Nephron (organoid): Measurements from ENCODE around the gene MFSD6L.
A peak's percentile ranks its signal among the peaks of the same experiment; 100 is the strongest.

Experiments
- H3K27ac Mint-ChIP-seq, 3 experiments: 2 replicates each; pipeline ENCODE4 v1.8.0; 2020; ENCODE audit warnings: mixed read lengths in 3 of 3, mild to moderate bottlenecking in 2 of 3, moderate library complexity in 1 of 3
- H3K27me3 Mint-ChIP-seq: 2 replicates; pipeline ENCODE4 v1.8.0; 2021; ENCODE audit warnings: low read depth, mild to moderate bottlenecking, moderate library complexity, mixed read lengths
- H3K36me3 Mint-ChIP-seq: 2 replicates; pipeline ENCODE4 v1.8.0; 2020; ENCODE audit warnings: low read depth, mixed read lengths
- H3K4me1 Mint-ChIP-seq: 2 replicates; pipeline ENCODE4 v1.8.0; 2020; ENCODE audit warnings: mixed read lengths
- H3K4me3 Mint-ChIP-seq, 3 experiments: 2 replicates each; pipeline ENCODE4 v1.8.0; 2020; ENCODE audit warnings: mild to moderate bottlenecking in 3 of 3, mixed read lengths in 3 of 3, moderate library complexity in 2 of 3
- H3K9me3 Mint-ChIP-seq: 2 replicates; pipeline ENCODE4 v1.8.0; 2020; ENCODE audit warnings: mixed read lengths
- TF ChIP-seq, protein P1 (sequence below), 3 experiments: fragments of 200-600 bp; sonication (generic); IDR thresholded peaks; one replicate each; pipeline ENCODE4 v1.5.0; 2021; ENCODE audit warnings: antibody characterized with exemption in 3 of 3; ENCODE audit not compliant: unreplicated experiment in 3 of 3

Gene MFSD6L

GRCh38 chr17:8841844-8842243 is 42.7 kb upstream of the MFSD6L start:
- Mint-ChIP-seq H3K4me1 (peaks cover 28% of the 10 kb centered on the region), H3K4me3 (no peak overlapping the region), H3K9me3 (peaks cover 14% of the 10 kb centered on the region), H3K27ac (peak overlapping the region in 2 of 3 experiments; percentile 50 to 59), H3K27me3 (peaks cover 3% of the 10 kb centered on the region), H3K36me3 (no peaks in the 10 kb centered on the region)
- TF ChIP-seq, protein P1, sequence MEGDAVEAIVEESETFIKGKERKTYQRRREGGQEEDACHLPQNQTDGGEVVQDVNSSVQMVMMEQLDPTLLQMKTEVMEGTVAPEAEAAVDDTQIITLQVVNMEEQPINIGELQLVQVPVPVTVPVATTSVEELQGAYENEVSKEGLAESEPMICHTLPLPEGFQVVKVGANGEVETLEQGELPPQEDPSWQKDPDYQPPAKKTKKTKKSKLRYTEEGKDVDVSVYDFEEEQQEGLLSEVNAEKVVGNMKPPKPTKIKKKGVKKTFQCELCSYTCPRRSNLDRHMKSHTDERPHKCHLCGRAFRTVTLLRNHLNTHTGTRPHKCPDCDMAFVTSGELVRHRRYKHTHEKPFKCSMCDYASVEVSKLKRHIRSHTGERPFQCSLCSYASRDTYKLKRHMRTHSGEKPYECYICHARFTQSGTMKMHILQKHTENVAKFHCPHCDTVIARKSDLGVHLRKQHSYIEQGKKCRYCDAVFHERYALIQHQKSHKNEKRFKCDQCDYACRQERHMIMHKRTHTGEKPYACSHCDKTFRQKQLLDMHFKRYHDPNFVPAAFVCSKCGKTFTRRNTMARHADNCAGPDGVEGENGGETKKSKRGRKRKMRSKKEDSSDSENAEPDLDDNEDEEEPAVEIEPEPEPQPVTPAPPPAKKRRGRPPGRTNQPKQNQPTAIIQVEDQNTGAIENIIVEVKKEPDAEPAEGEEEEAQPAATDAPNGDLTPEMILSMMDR (IDR thresholded peaks at IDR 0.05; ENCODE audit: unreplicated experiment in 3 of 3) = no peak

GRCh38 chr17:8839410-8839935 is 40.3 kb upstream of the MFSD6L start:
- Mint-ChIP-seq H3K27ac (no peak overlapping the region), H3K36me3 (no peaks in the 10 kb centered on the region), H3K9me3 (peaks cover 10% of the 10 kb centered on the region), H3K27me3 (peaks cover 12% of the 10 kb centered on the region), H3K4me3 (no peak overlapping the region), H3K4me1 (peaks cover 28% of the 10 kb centered on the region)
- TF ChIP-seq, protein P1 (IDR thresholded peaks at IDR 0.05; ENCODE audit: unreplicated experiment in 3 of 3) = no peak

- TF ChIP-seq, protein P1 (IDR thresholded peaks at IDR 0.05; ENCODE audit: unreplicated experiment in 3 of 3) = no peak
- Mint-ChIP-seq H3K27me3 (peaks cover 16% of the 10 kb centered on the region), H3K36me3 (no peaks in the 10 kb centered on the region), H3K27ac (no peak overlapping the region), H3K9me3 (peaks cover 10% of the 10 kb centered on the region), H3K4me1 (peaks cover 28% of the 10 kb centered on the region), H3K4me3 (no peak overlapping the region)
Measured at GRCh38 chr17:8838551-8839095, 39.5 kb upstream of the MFSD6L start.

DNA sequence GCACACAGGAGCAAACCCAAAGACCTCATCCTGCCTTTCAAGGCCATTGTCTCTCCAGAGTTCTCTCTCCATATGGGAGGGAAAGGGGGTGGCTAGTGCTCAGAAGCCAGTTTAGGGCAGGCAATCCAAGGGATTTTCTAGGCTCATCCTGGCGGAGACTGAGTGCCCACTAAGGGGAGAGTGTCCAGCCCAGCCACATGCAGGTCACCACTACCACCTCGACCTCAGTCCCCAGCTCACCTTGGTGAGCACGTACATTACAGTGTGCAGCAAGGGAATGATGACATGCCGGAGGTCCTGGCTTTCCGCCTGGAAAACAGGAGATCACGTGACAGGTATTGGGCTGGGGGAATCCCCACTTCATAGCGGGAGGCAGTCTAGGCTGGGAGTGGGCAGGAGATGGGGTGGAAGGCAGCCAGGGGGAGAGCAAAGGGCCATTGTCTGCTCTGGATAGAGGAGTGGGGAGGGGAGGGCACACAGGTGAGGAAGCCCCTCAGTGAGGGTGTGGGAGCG is 38.5 kb upstream of the MFSD6L start:
- TF ChIP-seq, protein P1 (IDR thresholded peaks at IDR 0.05; ENCODE audit: unreplicated experiment in 3 of 3) = no peak
- H3K27me3 Mint-ChIP-seq = peaks cover 16% of the 10 kb centered on the region
- H3K36me3 Mint-ChIP-seq = no peaks in the 10 kb centered on the region
- peaks cover 8% of the 10 kb centered on the region for H3K9me3 Mint-ChIP-seq
- H3K27ac Mint-ChIP-seq = no peak overlapping the region
- H3K4me1 Mint-ChIP-seq = peaks cover 23% of the 10 kb centered on the region
- H3K4me3 Mint-ChIP-seq = no peak overlapping the region

- Mint-ChIP-seq H3K36me3 (no peaks in the 10 kb centered on the region), H3K4me3 (no peak overlapping the region), H3K9me3 (peaks cover 4% of the 10 kb centered on the region), H3K4me1 (peaks cover 17% of the 10 kb centered on the region), H3K27me3 (peaks cover 16% of the 10 kb centered on the region), H3K27ac (no peak overlapping the region)
- TF ChIP-seq, protein P1 (IDR thresholded peaks at IDR 0.05; ENCODE audit: unreplicated experiment in 3 of 3) = no peak
Measured at GRCh38 chr17:8836821-8837562, 37.8 kb upstream of the MFSD6L start.
